LNCaP clone FGC (cell line): Measurements from ENCODE around the gene SELENOF.

Experiments used
- DNase-seq: peaks from one replicate; pipeline ENCODE4 v3.0.0-alpha.2; 2011; ENCODE audit warnings: low read depth
- H3K4me3 ChIP-seq: 2 replicates; pipeline ENCODE4 v1.5.1; 2011; ENCODE audit warnings: mild to moderate bottlenecking, low read depth, low read length, control low read depth
- TF ChIP-seq, protein P1 (sequence below): IDR thresholded peaks from 2 replicates; pipeline ENCODE4 v1.5.1; 2012; ENCODE audit warnings: mild to moderate bottlenecking; ENCODE audit not compliant: control insufficient read depth, insufficient read depth; ENCODE audit errors: extremely low read depth

Gene SELENOF

GRCh38 chr1:86852289-86852688, 61.6 kb downstream of the SELENOF start:
- DNase-seq: no peak
- H3K4me3 ChIP-seq: no peak overlapping the region
- TF ChIP-seq, protein P1, sequence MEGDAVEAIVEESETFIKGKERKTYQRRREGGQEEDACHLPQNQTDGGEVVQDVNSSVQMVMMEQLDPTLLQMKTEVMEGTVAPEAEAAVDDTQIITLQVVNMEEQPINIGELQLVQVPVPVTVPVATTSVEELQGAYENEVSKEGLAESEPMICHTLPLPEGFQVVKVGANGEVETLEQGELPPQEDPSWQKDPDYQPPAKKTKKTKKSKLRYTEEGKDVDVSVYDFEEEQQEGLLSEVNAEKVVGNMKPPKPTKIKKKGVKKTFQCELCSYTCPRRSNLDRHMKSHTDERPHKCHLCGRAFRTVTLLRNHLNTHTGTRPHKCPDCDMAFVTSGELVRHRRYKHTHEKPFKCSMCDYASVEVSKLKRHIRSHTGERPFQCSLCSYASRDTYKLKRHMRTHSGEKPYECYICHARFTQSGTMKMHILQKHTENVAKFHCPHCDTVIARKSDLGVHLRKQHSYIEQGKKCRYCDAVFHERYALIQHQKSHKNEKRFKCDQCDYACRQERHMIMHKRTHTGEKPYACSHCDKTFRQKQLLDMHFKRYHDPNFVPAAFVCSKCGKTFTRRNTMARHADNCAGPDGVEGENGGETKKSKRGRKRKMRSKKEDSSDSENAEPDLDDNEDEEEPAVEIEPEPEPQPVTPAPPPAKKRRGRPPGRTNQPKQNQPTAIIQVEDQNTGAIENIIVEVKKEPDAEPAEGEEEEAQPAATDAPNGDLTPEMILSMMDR: no peak

GRCh38 chr1:86849756-86850155, 64.2 kb downstream of the SELENOF start:
- DNase-seq: no peak
- TF ChIP-seq, protein P1: no peak
- H3K4me3 ChIP-seq: no peak overlapping the region

DNA sequence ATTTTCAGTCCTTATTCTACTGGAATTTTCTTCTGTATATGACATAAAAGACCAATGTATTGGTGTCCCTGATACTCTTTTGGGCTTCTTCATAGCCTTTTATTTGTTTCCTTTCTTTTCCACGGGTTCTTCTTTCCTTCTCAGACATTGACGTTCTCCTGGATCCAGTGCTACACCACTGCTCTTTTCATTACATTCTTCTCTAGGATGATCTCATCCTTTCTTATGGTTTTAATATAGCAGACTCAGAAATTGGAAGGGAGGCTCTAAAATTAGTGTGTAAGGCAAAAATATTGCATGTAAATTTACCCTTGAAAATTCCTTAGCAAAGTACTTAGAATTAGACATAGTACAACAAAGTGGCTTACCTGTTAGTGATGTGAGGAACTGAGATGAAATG, 65.3 kb downstream of the SELENOF start:
- TF ChIP-seq, protein P1: no peak
- no peak overlapping the region for H3K4me3 ChIP-seq
- DNase-seq: no peak

- TF ChIP-seq, protein P1: no peak
- no peak overlapping the region for H3K4me3 ChIP-seq
- no peak for DNase-seq
Observed at GRCh38 chr1:86846164-86846647, 67.7 kb downstream of the SELENOF start.

GRCh38 chr1:86845514-86845913, 68.4 kb downstream of the SELENOF start:
- DNase-seq: no peak
- no peak overlapping the region for H3K4me3 ChIP-seq
- TF ChIP-seq, protein P1: no peak

GRCh38 chr1:86841116-86841515, 72.8 kb downstream of the SELENOF start:
- DNase-seq: no peak
- H3K4me3 ChIP-seq: no peak overlapping the region
- TF ChIP-seq, protein P1: no peak

- TF ChIP-seq, protein P1: peak; percentile 78
- no peak overlapping the region for H3K4me3 ChIP-seq
- peak; percentile 73 for DNase-seq
Observed at GRCh38 chr1:86833461-86834215, 80.3 kb downstream of the SELENOF start.
